ENCODE data around the gene TLR3.

GRCh38 chr4:186107947-186108346 is 39.0 kb downstream of the TLR3 start:
- TF ChIP-seq CTCF (IDR thresholded peaks at IDR 0.05; ENCODE audit: low read length) (no peak), EZH2phosphoT487 (IDR thresholded peaks at IDR 0.05; ENCODE audit: low read length) (no peak)
